A549 (cell line): ENCODE results near the gene DOCK10.

ENCODE experiments used
- HDAC2 ChIP-seq: fragments of 200-600 bp; sonication (generic); IDR thresholded peaks from 2 replicates; pipeline ENCODE4 v1.6.1; 2016
- TF ChIP-seq, protein P1 (sequence below): fragments of >200 bp; sonication (Bioruptor Twin); formaldehyde crosslinking; IDR thresholded peaks from 3 replicates; pipeline ENCODE4 v1.5.1; 2016

DNA sequence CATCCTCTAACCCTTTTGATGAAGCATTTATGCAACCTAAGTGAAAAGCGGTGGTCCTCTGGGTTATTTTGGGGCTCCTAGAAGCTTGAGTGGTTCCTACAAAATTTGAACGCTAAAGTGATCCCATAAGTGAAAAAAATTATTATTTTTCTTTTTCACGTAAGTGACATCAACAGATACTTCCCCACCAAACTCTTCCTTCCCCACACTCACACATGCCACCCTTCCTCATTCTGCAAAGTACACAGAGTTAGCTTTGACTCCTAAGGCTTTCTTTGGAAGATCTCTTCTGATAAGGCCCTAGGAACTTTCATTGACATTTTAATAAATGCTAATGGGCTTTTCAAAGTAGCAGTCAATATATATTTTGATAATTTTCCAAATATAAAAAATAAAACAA, 109.7 kb downstream of the DOCK10 start:
- TF ChIP-seq, protein P1, sequence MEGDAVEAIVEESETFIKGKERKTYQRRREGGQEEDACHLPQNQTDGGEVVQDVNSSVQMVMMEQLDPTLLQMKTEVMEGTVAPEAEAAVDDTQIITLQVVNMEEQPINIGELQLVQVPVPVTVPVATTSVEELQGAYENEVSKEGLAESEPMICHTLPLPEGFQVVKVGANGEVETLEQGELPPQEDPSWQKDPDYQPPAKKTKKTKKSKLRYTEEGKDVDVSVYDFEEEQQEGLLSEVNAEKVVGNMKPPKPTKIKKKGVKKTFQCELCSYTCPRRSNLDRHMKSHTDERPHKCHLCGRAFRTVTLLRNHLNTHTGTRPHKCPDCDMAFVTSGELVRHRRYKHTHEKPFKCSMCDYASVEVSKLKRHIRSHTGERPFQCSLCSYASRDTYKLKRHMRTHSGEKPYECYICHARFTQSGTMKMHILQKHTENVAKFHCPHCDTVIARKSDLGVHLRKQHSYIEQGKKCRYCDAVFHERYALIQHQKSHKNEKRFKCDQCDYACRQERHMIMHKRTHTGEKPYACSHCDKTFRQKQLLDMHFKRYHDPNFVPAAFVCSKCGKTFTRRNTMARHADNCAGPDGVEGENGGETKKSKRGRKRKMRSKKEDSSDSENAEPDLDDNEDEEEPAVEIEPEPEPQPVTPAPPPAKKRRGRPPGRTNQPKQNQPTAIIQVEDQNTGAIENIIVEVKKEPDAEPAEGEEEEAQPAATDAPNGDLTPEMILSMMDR: no peak
- no peak for TF ChIP-seq HDAC2
